Spleen (tissue), 11 donors: Measurements from ENCODE around the gene ITGA6. TPM values are rescaled to one million over a fixed set of nuclear protein-coding genes. Genes with fewer than 3 reads are reported as not detected.

Experiments used
- DNase-seq: peaks from one replicate; pipeline ENCODE4 v3.0.0-alpha.2; 2020
- H3K27ac ChIP-seq, 8 donors: fragments of 200-600 bp; sonication (generic) in 7 of 8; 1 replicate in 4 of 8; 2 replicates in 4 of 8; pipeline versions ENCODE4 v1.5.0 to v1.8.0; 2016 to 2021; ENCODE audit warnings: inconsistent platforms in 4 of 8, mild to moderate bottlenecking in 4 of 8, moderate library complexity in 1 of 8
- H3K27me3 ChIP-seq, 7 donors: fragments of 200-600 bp; sonication (generic) in 6 of 7; replicated peaks in 1 of 7; 1 replicate in 4 of 7; 2 replicates in 3 of 7; pipeline versions ENCODE4 v1.5.0 to v1.8.0; 2016 to 2021; ENCODE audit warnings: inconsistent platforms in 3 of 7, mild to moderate bottlenecking in 1 of 7
- H3K36me3 ChIP-seq, 6 donors: fragments of 200-600 bp; sonication (generic) in 5 of 6; 1 replicate in 4 of 6; 2 replicates in 2 of 6; pipeline versions ENCODE4 v1.5.0 to v1.8.0; 2016 to 2021; ENCODE audit warnings: inconsistent platforms in 2 of 6
- H3K4me1 ChIP-seq, 6 donors: fragments of 200-600 bp; sonication (generic) in 5 of 6; 1 replicate in 3 of 6; 2 replicates in 3 of 6; pipeline versions ENCODE4 v1.5.0 to v1.8.0; 2016 to 2021; ENCODE audit warnings: inconsistent platforms in 3 of 6
- H3K4me3 ChIP-seq, 8 donors: fragments of 200-600 bp; sonication (generic) in 7 of 8; 1 replicate in 4 of 8; 2 replicates in 4 of 8; pipeline versions ENCODE4 v1.5.0 to v1.8.0; 2016 to 2021; ENCODE audit warnings: inconsistent platforms in 4 of 8, mild to moderate bottlenecking in 4 of 8, moderate library complexity in 2 of 8
- H3K9me3 ChIP-seq, 8 donors: fragments of 200-600 bp; sonication (generic) in 7 of 8; 1 replicate in 4 of 8; 2 replicates in 4 of 8; pipeline versions ENCODE4 v1.5.0 to v1.8.0; 2016 to 2021; ENCODE audit warnings: inconsistent platforms in 4 of 8
- POLR2A ChIP-seq, 3 donors: fragments of 450-650 bp; IDR thresholded peaks; one replicate each; pipeline ENCODE4 v1.5.1; 2017; ENCODE audit warnings: antibody characterized with exemption in 3 of 3, mild to moderate bottlenecking in 1 of 3
- POLR2AphosphoS5 ChIP-seq, 3 donors: sonication (generic); formaldehyde crosslinking; IDR thresholded peaks; one replicate each; pipeline ENCODE4 v1.5.1; 2017; ENCODE audit warnings: antibody characterized with exemption in 3 of 3
- WGBS, 5 donors: extraction: QIAGEN DNeasy Blood & Tissue Kit in 3 of 5; methylation state at CpG; one replicate each; pipeline versions ENCODE4 v1.1.5 to v1.1.7; 2013 to 2018; 5-methylcytosine and 5-hydroxymethylcytosine counted together
- intact Hi-C: fragments of 100-400 bp; cut with DNase I; formaldehyde crosslinking; loops from one replicate; pipeline ENCODE4 v1.15.0; 2023; ENCODE audit warnings: low total_unique reads
- polyA plus RNA-seq, 3 donors: library from polyadenylated mRNA; stranded (reverse); fragments of 200-250 nt; gene quantifications; one replicate each; pipeline ENCODE4 v1.2.1, GENCODE V29; 2013
- total RNA-seq, 7 donors: library from RNA; depleted of rRNA in 3 of 7; stranded (reverse); fragments of >200 nt in 3 of 7; fragmentation: NEBNext Ultra II Directional in 4 of 7; extraction: Animal tissue kit (Norgen Biotek cat#: 25700) in 4 of 7; gene quantifications; one replicate each; pipeline versions ENCODE4 v1.1.0 to v1.2.1, GENCODE V29; 2016 to 2021
- TF ChIP-seq, protein P1 (sequence below), 11 experiments: fragments of 200-600 bp in 7 of 11; fragments of 450-650 bp in 4 of 11; sonication (generic) in 4 of 11; IDR thresholded peaks in 8 of 11; conservative IDR thresholded peaks in 3 of 11; 1 replicate in 7 of 11; 2 replicates in 4 of 11; pipeline versions ENCODE4 v1.4.0 to v1.8.0; 2016 to 2021; ENCODE audit warnings: antibody characterized with exemption in 11 of 11, inconsistent platforms in 4 of 11, mild to moderate bottlenecking in 1 of 11
- donor health status: healthy with polysubstance abuse.
- donor health status: DM: no; HTN: no; CAD: no; lungs with moderate emphysema.
- donor health status: DM: no; HTN: no; CAD: no.
- donor health status: Bipolar disorder and iron deficiency.
- donor health status: healthy.
- donor health status: DM: no; HTN: no; CAD: no.
- donor health status: DM: yes; HTN: yes; CAD: no.

Gene ITGA6
- total and polyA plus RNA-seq, 10 donors, result 6.9 to 172 (median 88.8) TPM

- intact Hi-C loops, result loop anchor here (10.0 kb wide), 1 partner anchor 789 kb away; no protein-coding TSS in a partner anchor
- no peaks in the 10 kb centered on the region for H3K27me3 ChIP-seq
- peak overlapping the region in 1 of 8 donors; percentile 17 for H3K27ac ChIP-seq
- peaks cover 8 to 50% (median 15%) of the 10 kb centered on the region in 6 donors for H3K4me1 ChIP-seq
- DNase-seq, result no peak
- 41 to 48% (median 45%) methylated on average over 4 of the region's 4 CpGs for WGBS, 5 donors
- peaks cover 0 to 74% (median 30%) of the 10 kb centered on the region in 6 donors for H3K36me3 ChIP-seq
- H3K4me3 ChIP-seq, result no peak overlapping the region
- TF ChIP-seq POLR2AphosphoS5 (IDR thresholded peaks at IDR 0.05) (no peak), POLR2A (IDR thresholded peaks at IDR 0.05) (no peak)
- TF ChIP-seq, protein P1, sequence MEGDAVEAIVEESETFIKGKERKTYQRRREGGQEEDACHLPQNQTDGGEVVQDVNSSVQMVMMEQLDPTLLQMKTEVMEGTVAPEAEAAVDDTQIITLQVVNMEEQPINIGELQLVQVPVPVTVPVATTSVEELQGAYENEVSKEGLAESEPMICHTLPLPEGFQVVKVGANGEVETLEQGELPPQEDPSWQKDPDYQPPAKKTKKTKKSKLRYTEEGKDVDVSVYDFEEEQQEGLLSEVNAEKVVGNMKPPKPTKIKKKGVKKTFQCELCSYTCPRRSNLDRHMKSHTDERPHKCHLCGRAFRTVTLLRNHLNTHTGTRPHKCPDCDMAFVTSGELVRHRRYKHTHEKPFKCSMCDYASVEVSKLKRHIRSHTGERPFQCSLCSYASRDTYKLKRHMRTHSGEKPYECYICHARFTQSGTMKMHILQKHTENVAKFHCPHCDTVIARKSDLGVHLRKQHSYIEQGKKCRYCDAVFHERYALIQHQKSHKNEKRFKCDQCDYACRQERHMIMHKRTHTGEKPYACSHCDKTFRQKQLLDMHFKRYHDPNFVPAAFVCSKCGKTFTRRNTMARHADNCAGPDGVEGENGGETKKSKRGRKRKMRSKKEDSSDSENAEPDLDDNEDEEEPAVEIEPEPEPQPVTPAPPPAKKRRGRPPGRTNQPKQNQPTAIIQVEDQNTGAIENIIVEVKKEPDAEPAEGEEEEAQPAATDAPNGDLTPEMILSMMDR (IDR thresholded peaks at IDR 0.05 in 8 of 11, conservative IDR thresholded peaks at IDR 0.05 in 3 of 11), result peak in 5 of 11 experiments; percentile 9 to 32 (median 20)
- H3K9me3 ChIP-seq, result no peaks in the 10 kb centered on the region
These were observed 56.9 kb downstream of the ITGA6 start for GRCh38 chr2:172484253-172484652.

DNA sequence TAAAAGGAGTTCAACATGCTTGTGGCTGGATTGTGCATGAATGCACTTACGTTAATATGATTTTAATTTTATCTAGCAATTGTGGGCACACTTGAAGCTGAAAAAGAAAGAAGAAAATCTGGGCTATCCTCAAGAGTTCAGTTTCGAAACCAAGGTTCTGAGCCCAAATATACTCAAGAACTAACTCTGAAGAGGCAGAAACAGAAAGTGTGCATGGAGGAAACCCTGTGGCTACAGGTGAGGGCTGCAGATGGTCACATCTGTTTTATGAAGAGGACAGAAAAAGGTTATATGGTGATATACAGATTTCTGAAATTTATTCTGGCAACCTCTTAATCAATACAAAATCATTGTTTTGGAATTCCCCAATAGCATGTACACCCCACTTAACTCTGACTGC is 57.3 kb downstream of the ITGA6 start:
- H3K4me3 ChIP-seq, result no peak overlapping the region
- 78 to 93% (median 88%) methylated on average over 2 of the region's 2 CpGs for WGBS, 5 donors
- DNase-seq, result no peak
- H3K9me3 ChIP-seq, result no peaks in the 10 kb centered on the region
- peaks cover 0 to 74% (median 33%) of the 10 kb centered on the region in 6 donors for H3K36me3 ChIP-seq
- no peaks in the 10 kb centered on the region for H3K27me3 ChIP-seq
- intact Hi-C loops, result loop anchor here (10.0 kb wide), 1 partner anchor 790 kb away; no protein-coding TSS in a partner anchor
- H3K27ac ChIP-seq, result no peak overlapping the region
- H3K4me1 ChIP-seq, result peaks cover 8 to 46% (median 14%) of the 10 kb centered on the region in 6 donors
- TF ChIP-seq POLR2A (IDR thresholded peaks at IDR 0.05) (no peak), POLR2AphosphoS5 (IDR thresholded peaks at IDR 0.05) (no peak)
- TF ChIP-seq, protein P1 (IDR thresholded peaks at IDR 0.05 in 8 of 11, conservative IDR thresholded peaks at IDR 0.05 in 3 of 11), result no peak

GRCh38 chr2:172488556-172488955 is 61.2 kb downstream of the ITGA6 start:
- H3K4me3 ChIP-seq, result no peak overlapping the region
- H3K9me3 ChIP-seq, result no peaks in the 10 kb centered on the region
- WGBS, 5 donors, result 90 to 97% (median 93%) methylated on average over 3 of the region's 3 CpGs
- intact Hi-C loops, result loop anchor here (10.0 kb wide), 1 partner anchor 794 kb away; no protein-coding TSS in a partner anchor
- H3K27ac ChIP-seq, result peak overlapping the region in 1 of 8 donors; percentile 15
- H3K27me3 ChIP-seq, result no peaks in the 10 kb centered on the region
- TF ChIP-seq POLR2AphosphoS5 (IDR thresholded peaks at IDR 0.05) (no peak), POLR2A (IDR thresholded peaks at IDR 0.05) (no peak)
- TF ChIP-seq, protein P1 (IDR thresholded peaks at IDR 0.05 in 8 of 11, conservative IDR thresholded peaks at IDR 0.05 in 3 of 11), result no peak
- DNase-seq, result no peak
- H3K36me3 ChIP-seq, result peaks cover 0 to 97% (median 53%) of the 10 kb centered on the region in 6 donors
- H3K4me1 ChIP-seq, result peaks cover 0 to 14% (median 2%) of the 10 kb centered on the region in 6 donors

DNA sequence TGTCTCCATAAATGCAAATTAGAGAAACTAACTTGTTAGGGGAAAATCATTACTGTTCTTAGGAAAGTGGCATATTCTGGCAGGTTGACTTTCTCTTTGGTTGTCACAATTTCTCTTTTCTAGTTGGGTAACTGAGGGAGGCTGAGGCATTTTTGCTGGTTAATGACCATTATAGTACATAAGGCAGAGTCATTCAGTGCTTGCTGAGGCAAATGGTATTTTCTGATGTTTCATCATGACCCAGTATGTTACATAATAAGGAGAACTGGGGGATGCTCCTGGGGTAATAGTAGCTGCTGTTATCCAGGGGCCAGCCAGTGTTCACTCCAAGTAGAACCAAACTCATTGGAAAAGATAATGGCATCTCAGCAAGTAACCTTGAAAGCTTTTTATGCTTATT is 62.3 kb downstream of the ITGA6 start:
- TF ChIP-seq, protein P1 (IDR thresholded peaks at IDR 0.05 in 8 of 11, conservative IDR thresholded peaks at IDR 0.05 in 3 of 11), result no peak
- TF ChIP-seq POLR2AphosphoS5 (IDR thresholded peaks at IDR 0.05), result no peak
- no peaks in the 10 kb centered on the region for H3K27me3 ChIP-seq
- DNase-seq, result no peak
- H3K4me3 ChIP-seq, result no peak overlapping the region
- H3K27ac ChIP-seq, result no peak overlapping the region
- peaks cover 0 to 5% (median under 1%) of the 10 kb centered on the region in 6 donors for H3K4me1 ChIP-seq
- peaks cover 0 to 100% (median 56%) of the 10 kb centered on the region in 6 donors for H3K36me3 ChIP-seq
- intact Hi-C loops, result loop anchor here (10.0 kb wide), 1 partner anchor 795 kb away; no protein-coding TSS in a partner anchor
- H3K9me3 ChIP-seq, result no peaks in the 10 kb centered on the region
